GM13977 (cell line): Measurements from ENCODE around the gene KLRC4.
A peak's percentile ranks its signal among the peaks of the same experiment; 100 is the strongest.
"Not testable (repeated sequence)": the region's sequence is repeated elsewhere in the genome, so short reads cannot be mapped to it uniquely, and the experiment has no call there.

Experiments used
- DNase-seq: peaks from one replicate; pipeline ENCODE4 v3.0.0; 2012; ENCODE audit warnings: low spot score
- CTCF ChIP-seq: IDR thresholded peaks from 2 replicates; pipeline ENCODE4 v1.5.1; 2012; ENCODE audit warnings: mild to moderate bottlenecking, control low read depth; ENCODE audit not compliant: insufficient read depth; ENCODE audit errors: extremely low read depth, missing control alignments
- in situ Hi-C: fragments of 300-500 bp; cut with MboI; formaldehyde crosslinking; loops from one replicate; pipeline ENCODE4 v1.12.0; 2022; ENCODE audit warnings: low sequenced_read_pairs, low pct_unique_long_range_greater_than_20kb, mixed read lengths, inconsistent platforms; ENCODE audit not compliant: unreplicated experiment

Gene KLRC4

GRCh38 chr12:10400829-10401228 is 8.7 kb downstream of the KLRC4 start:
- DNase-seq = no peak
- in situ Hi-C loops = no loop called here
- no peak for TF ChIP-seq CTCF

GRCh38 chr12:10398168-10398567 is 11.4 kb downstream of the KLRC4 start:
- TF ChIP-seq CTCF = no peak
- in situ Hi-C loops = no loop called here
- DNase-seq = no peak

GRCh38 chr12:10397296-10397695 is 12.3 kb downstream of the KLRC4 start:
- in situ Hi-C loops = no loop called here
- no peak for TF ChIP-seq CTCF
- DNase-seq = no peak

GRCh38 chr12:10396176-10396575 is 13.4 kb downstream of the KLRC4 start:
- DNase-seq, in situ Hi-C loops: not testable (repeated sequence)

GRCh38 chr12:10395390-10395998 is 14.1 kb downstream of the KLRC4 start:
- TF ChIP-seq CTCF = no peak
- DNase-seq = peak; percentile 12
- in situ Hi-C loops = no loop called here

- DNase-seq, in situ Hi-C loops: not testable (repeated sequence)
Observed at GRCh38 chr12:10394531-10395152, 14.9 kb downstream of the KLRC4 start.

GRCh38 chr12:10393291-10393690 is 16.3 kb downstream of the KLRC4 start:
- no peak for DNase-seq
- in situ Hi-C loops = no loop called here
- no peak for TF ChIP-seq CTCF
